ENCODE measurements around the gene PRICKLE1. TPM values are rescaled to one million over a fixed set of nuclear protein-coding genes. Genes with fewer than 3 reads are reported as not detected.

Gene PRICKLE1
- total RNA-seq, 2 experiments from 2014 or later = 0.19 TPM; not detected in 1

GRCh38 chr12:42638011-42638410 lies 48.5 kb upstream of the PRICKLE1 start:
- TF ChIP-seq CTCF (conservative IDR thresholded peaks at IDR 0.05; ENCODE audit: low read length) (no peak), EZH2phosphoT487 (IDR thresholded peaks at IDR 0.05; ENCODE audit: borderline replicate concordance, low read depth, low read length) (no peak)
- no peaks in the 10 kb centered on the region for H3K4me1 ChIP-seq (ENCODE audit: insufficient read depth, low read length, poor library complexity, severe bottlenecking)
- no peak overlapping the region for H3K4me3 ChIP-seq (ENCODE audit: low read depth, low read length, poor library complexity, severe bottlenecking)
- no peaks in the 10 kb centered on the region for H3K36me3 ChIP-seq (ENCODE audit: insufficient read depth, low read length)
- H3K4me2 ChIP-seq (ENCODE audit: low read length) = no peak overlapping the region
- BruUV-seq (replicated peaks) = no TSS peak
- ChIA-PET CTCF (ENCODE audit: unreplicated experiment) (no interaction called here), POLR2A (interaction anchor here (0.6 kb wide), 1 partner anchor 784 kb away, joined by 3 read pairs; no protein-coding TSS in a partner anchor)
- DNase-seq (ENCODE audit: low spot score) = no peak
- H4K20me1 ChIP-seq (ENCODE audit: insufficient read depth, low read length) = no peaks in the 10 kb centered on the region
- no peak overlapping the region for H2AFZ ChIP-seq (ENCODE audit: low read length)
- H3K9me2 ChIP-seq (ENCODE audit: insufficient read depth, low read length) = no peaks in the 10 kb centered on the region
- intact Hi-C loops (cut with micrococcal nuclease; ENCODE audit: unreplicated experiment) = no loop called here
- H3K9me3 ChIP-seq (ENCODE audit: low read length) = no peaks in the 10 kb centered on the region
- H3K79me2 ChIP-seq (ENCODE audit: insufficient read depth, low read depth, low read length) = no peaks in the 10 kb centered on the region
- no peak overlapping the region for H3K27ac ChIP-seq (ENCODE audit: low read depth, low read length, poor library complexity, severe bottlenecking)

- intact Hi-C loops (cut with micrococcal nuclease; ENCODE audit: unreplicated experiment) = no loop called here
- BruUV-seq (replicated peaks) = no TSS peak
- no peak overlapping the region for H3K4me2 ChIP-seq (ENCODE audit: low read length)
Measured at GRCh38 chr12:42636993-42637392, 47.4 kb upstream of the PRICKLE1 start.

GRCh38 chr12:42633594-42633993 lies 44.0 kb upstream of the PRICKLE1 start:
- no peak overlapping the region for H2AFZ ChIP-seq (ENCODE audit: low read length)
- H3K4me1 ChIP-seq (ENCODE audit: insufficient read depth, low read length, poor library complexity, severe bottlenecking) = no peaks in the 10 kb centered on the region
- no peaks in the 10 kb centered on the region for H4K20me1 ChIP-seq (ENCODE audit: insufficient read depth, low read length)
- no peaks in the 10 kb centered on the region for H3K9me3 ChIP-seq (ENCODE audit: low read length)
- no peak for DNase-seq (ENCODE audit: low spot score)
- no peak overlapping the region for H3K4me2 ChIP-seq (ENCODE audit: low read length)
- POLR2A ChIA-PET = no interaction called here
- H3K4me3 ChIP-seq (ENCODE audit: low read depth, low read length, poor library complexity, severe bottlenecking) = no peak overlapping the region
- H3K36me3 ChIP-seq (ENCODE audit: insufficient read depth, low read length) = no peaks in the 10 kb centered on the region
- no TSS peak for BruUV-seq (replicated peaks)
- intact Hi-C loops (cut with micrococcal nuclease; ENCODE audit: unreplicated experiment) = no loop called here
- H3K79me2 ChIP-seq (ENCODE audit: insufficient read depth, low read depth, low read length) = no peaks in the 10 kb centered on the region
- no peaks in the 10 kb centered on the region for H3K9me2 ChIP-seq (ENCODE audit: insufficient read depth, low read length)
- TF ChIP-seq EZH2phosphoT487 (IDR thresholded peaks at IDR 0.05; ENCODE audit: borderline replicate concordance, low read depth, low read length) (no peak), CTCF (conservative IDR thresholded peaks at IDR 0.05; ENCODE audit: low read length) (no peak)
- no peak overlapping the region for H3K27ac ChIP-seq (ENCODE audit: low read depth, low read length, poor library complexity, severe bottlenecking)
- CTCF ChIA-PET (ENCODE audit: unreplicated experiment) = no interaction called here

More at GRCh38 chr12:42636993-42637392, 47.4 kb upstream of the PRICKLE1 start:
- TF ChIP-seq CTCF (conservative IDR thresholded peaks at IDR 0.05; ENCODE audit: low read length) (no peak), EZH2phosphoT487 (IDR thresholded peaks at IDR 0.05; ENCODE audit: borderline replicate concordance, low read depth, low read length) (no peak)
- H3K9me3 ChIP-seq (ENCODE audit: low read length) = no peaks in the 10 kb centered on the region
- H3K79me2 ChIP-seq (ENCODE audit: insufficient read depth, low read depth, low read length) = no peaks in the 10 kb centered on the region
- POLR2A ChIA-PET = no interaction called here
- CTCF ChIA-PET (ENCODE audit: unreplicated experiment) = no interaction called here
- H4K20me1 ChIP-seq (ENCODE audit: insufficient read depth, low read length) = no peaks in the 10 kb centered on the region
- H3K27ac ChIP-seq (ENCODE audit: low read depth, low read length, poor library complexity, severe bottlenecking) = no peak overlapping the region
- no peaks in the 10 kb centered on the region for H3K4me1 ChIP-seq (ENCODE audit: insufficient read depth, low read length, poor library complexity, severe bottlenecking)
- H3K9me2 ChIP-seq (ENCODE audit: insufficient read depth, low read length) = no peaks in the 10 kb centered on the region
- H3K36me3 ChIP-seq (ENCODE audit: insufficient read depth, low read length) = no peaks in the 10 kb centered on the region
- H2AFZ ChIP-seq (ENCODE audit: low read length) = no peak overlapping the region
- H3K4me3 ChIP-seq (ENCODE audit: low read depth, low read length, poor library complexity, severe bottlenecking) = no peak overlapping the region
- no peak for DNase-seq (ENCODE audit: low spot score)
